Esophagus squamous epithelium (tissue), 5 donors: Measurements from ENCODE around the gene NDUFA13. TPM values are rescaled to one million over a fixed set of nuclear protein-coding genes. Genes with fewer than 3 reads are reported as not detected.

ENCODE experiments used
- DNase-seq: peaks from one replicate; lab custom pipeline; 2025; lab: John Stamatoyannopoulos, UW
- H3K27ac ChIP-seq, 4 donors: fragments of 200-600 bp; sonication (generic); one replicate each; pipeline ENCODE4 v1.5.1; 2016 to 2019; ENCODE audit warnings: mild to moderate bottlenecking in 1 of 4
- H3K27me3 ChIP-seq, 4 donors: fragments of 200-600 bp; sonication (generic); 1 replicate in 3 of 4; 2 replicates in 1 of 4; pipeline versions ENCODE4 v1.5.1 to v1.6.0; 2017 to 2021; ENCODE audit warnings: antibody characterized with exemption in 1 of 4
- H3K36me3 ChIP-seq, 3 donors: fragments of 200-600 bp; sonication (generic); one replicate each; pipeline ENCODE4 v1.5.1; 2016 to 2019
- H3K4me1 ChIP-seq, 3 donors: fragments of 200-600 bp; sonication (generic); one replicate each; pipeline ENCODE4 v1.5.1; 2017 to 2019
- H3K4me3 ChIP-seq, 4 donors: fragments of 200-600 bp; sonication (generic); 1 replicate in 3 of 4; 2 replicates in 1 of 4; pipeline ENCODE4 v1.5.1; 2016 to 2019; ENCODE audit warnings: mild to moderate bottlenecking in 2 of 4, moderate library complexity in 1 of 4
- H3K9me3 ChIP-seq, 3 donors: fragments of 200-600 bp; sonication (generic); one replicate each; pipeline ENCODE4 v1.5.1; 2016 to 2019
- POLR2A ChIP-seq, 4 donors: fragments of 450-650 bp; IDR thresholded peaks; one replicate each; pipeline ENCODE4 v1.6.1; 2017; ENCODE audit warnings: antibody characterized with exemption in 4 of 4, mild to moderate bottlenecking in 4 of 4, moderate library complexity in 3 of 4
- WGBS, 2 donors: methylation state at CpG; one replicate each; pipeline ENCODE4 v1.1.5; 2018; 5-methylcytosine and 5-hydroxymethylcytosine counted together
- intact Hi-C: fragments of 100-400 bp; cut with DNase I; formaldehyde crosslinking; loops from one replicate; pipeline ENCODE4 v1.15.0; 2022
- total RNA-seq, 4 donors: library from RNA; depleted of rRNA; stranded (reverse); fragments of >200 nt; gene quantifications; one replicate each; pipeline ENCODE4 v1.1.0, GENCODE V29; 2016
- TF ChIP-seq, protein P1 (sequence below), 6 experiments: fragments of 450-650 bp in 4 of 6; fragments of 200-600 bp in 2 of 6; sonication (generic) in 2 of 6; IDR thresholded peaks; one replicate each; pipeline ENCODE4 v1.5.1; 2016 to 2019; ENCODE audit warnings: antibody characterized with exemption in 6 of 6, mild to moderate bottlenecking in 4 of 6, moderate library complexity in 4 of 6
- donor health status: DM: yes; HTN: yes; CAD: no.

Gene NDUFA13
- total RNA-seq, 4 donors from 2014 or later: 44.6 to 88.7 (median 56.0) TPM

DNA sequence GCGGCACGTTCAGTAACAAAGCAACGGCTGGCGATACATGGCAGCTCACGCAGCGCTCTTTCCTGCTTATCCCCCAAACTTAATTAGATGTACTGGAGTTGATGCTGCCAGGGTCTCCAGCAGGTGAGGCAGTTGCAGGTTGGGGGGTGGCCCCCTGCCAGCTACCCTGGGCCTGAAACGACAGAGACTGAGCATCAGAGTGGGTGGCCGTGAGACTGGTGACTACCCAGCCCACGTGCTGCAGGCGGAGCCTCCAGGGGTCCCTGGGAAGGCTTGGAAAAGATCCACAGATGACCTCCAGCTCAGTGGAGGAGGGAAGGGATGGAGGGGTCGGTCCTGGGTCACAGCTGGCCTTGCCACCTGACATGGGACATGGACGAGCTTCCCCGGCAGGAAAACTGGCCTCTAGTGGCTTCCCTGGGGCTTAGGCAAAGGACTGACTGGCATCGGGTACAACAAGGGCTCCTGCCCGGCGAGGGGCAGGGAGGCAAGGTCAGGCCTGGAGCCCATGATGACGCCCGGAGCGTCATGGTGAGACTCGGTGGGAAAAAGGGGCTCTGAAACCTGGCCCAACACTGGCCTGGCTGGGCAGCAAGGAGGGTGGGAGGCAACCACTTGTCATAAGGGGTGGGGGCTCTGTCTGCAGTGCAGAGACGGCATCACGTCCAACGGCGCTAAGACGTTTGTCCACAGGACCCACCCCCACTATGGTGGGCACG lies 46.1 kb downstream of the NDUFA13 start:
- Histone ChIP-seq H3K36me3 (no peaks in the 10 kb centered on the region), H3K9me3 (no peaks in the 10 kb centered on the region), H3K27ac (no peak overlapping the region), H3K4me3 (no peak overlapping the region), H3K27me3 (no peaks in the 10 kb centered on the region), H3K4me1 (no peaks in the 10 kb centered on the region)
- 77 to 87% methylated on average over 9 to 13 of the region's 26 CpGs for WGBS, 2 donors
- DNase-seq: no peak
- intact Hi-C loops: no loop called here
- TF ChIP-seq, protein P1, sequence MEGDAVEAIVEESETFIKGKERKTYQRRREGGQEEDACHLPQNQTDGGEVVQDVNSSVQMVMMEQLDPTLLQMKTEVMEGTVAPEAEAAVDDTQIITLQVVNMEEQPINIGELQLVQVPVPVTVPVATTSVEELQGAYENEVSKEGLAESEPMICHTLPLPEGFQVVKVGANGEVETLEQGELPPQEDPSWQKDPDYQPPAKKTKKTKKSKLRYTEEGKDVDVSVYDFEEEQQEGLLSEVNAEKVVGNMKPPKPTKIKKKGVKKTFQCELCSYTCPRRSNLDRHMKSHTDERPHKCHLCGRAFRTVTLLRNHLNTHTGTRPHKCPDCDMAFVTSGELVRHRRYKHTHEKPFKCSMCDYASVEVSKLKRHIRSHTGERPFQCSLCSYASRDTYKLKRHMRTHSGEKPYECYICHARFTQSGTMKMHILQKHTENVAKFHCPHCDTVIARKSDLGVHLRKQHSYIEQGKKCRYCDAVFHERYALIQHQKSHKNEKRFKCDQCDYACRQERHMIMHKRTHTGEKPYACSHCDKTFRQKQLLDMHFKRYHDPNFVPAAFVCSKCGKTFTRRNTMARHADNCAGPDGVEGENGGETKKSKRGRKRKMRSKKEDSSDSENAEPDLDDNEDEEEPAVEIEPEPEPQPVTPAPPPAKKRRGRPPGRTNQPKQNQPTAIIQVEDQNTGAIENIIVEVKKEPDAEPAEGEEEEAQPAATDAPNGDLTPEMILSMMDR (IDR thresholded peaks at IDR 0.05): no peak
- TF ChIP-seq POLR2A (IDR thresholded peaks at IDR 0.05): no peak

DNA sequence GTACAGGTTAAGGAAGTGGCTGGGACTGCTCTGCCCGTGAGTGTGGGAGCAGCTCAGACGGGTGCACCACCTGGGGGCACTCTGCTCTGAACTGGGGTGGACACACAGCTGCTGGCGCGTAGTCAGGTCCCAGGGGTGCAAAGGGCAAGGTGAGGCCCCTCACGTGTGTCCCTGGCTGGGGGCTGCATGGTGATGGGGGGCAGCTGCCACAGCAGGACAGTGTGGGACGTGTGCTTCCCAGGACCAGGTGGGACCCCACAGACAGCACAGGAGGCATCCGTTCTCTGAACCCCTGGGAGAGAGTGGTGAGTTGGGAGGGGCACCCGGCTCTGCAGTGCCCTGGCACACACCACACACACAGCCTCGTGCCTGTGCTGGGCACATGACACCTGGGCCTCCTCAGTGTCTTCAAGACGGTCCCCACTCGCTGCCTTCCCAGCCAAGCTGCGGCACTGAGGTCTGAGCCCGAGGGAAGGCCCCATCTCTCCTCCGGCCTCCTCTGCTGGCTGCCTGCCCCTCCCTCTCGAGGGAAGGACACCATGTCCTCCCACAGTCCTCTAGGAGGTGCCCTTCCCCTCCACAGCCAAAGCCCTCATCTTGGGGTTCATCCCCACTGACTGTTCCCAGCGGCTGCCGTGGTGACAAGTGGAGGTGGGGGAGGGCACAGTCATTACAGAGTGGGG lies 46.8 kb downstream of the NDUFA13 start:
- TF ChIP-seq, protein P1 (IDR thresholded peaks at IDR 0.05): peak in 1 of 6 experiments; percentile 22
- no peak for TF ChIP-seq POLR2A (IDR thresholded peaks at IDR 0.05)
- Histone ChIP-seq H3K4me3 (no peak overlapping the region), H3K27me3 (no peaks in the 10 kb centered on the region), H3K9me3 (no peaks in the 10 kb centered on the region), H3K4me1 (no peaks in the 10 kb centered on the region), H3K36me3 (no peaks in the 10 kb centered on the region), H3K27ac (no peak overlapping the region)
- 77 to 90% methylated on average over 2 to 8 of the region's 17 CpGs for WGBS, 2 donors
- DNase-seq: no peak
- intact Hi-C loops: no loop called here

DNA sequence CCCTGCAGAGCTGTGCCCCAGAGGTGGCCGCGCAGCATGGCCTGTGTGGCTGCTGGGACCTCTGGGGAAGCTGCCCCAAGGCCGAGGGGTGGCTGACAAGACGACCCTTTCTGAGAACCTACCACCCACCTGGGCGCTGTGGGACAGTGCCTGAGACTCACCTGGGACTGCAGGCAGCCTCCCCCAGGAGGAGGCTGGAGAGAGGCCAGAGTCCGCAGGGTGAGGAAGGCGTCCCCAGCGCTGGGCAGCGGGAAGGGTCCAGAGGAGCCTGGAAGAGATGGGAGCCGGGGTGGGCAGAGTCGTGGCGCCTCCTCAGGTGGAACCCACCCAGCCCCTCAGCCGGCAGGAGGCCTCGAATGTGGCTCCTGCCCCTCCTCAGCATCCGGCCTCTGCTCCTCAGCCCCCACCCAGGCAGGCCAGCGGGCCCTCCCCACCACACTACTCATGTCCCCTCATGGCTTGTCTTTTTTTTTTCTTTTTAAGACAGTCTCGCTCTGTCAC lies 47.4 kb downstream of the NDUFA13 start:
- H3K27ac ChIP-seq: no peak overlapping the region
- no peak overlapping the region for H3K4me3 ChIP-seq
- WGBS, 2 donors: 91 to 95% methylated on average over 4 to 8 of the region's 17 CpGs
- H3K4me1 ChIP-seq: no peaks in the 10 kb centered on the region
- no peaks in the 10 kb centered on the region for H3K9me3 ChIP-seq
- intact Hi-C loops: no loop called here
- no peaks in the 10 kb centered on the region for H3K36me3 ChIP-seq
- H3K27me3 ChIP-seq: no peaks in the 10 kb centered on the region
- TF ChIP-seq, protein P1 (IDR thresholded peaks at IDR 0.05): no peak
- TF ChIP-seq POLR2A (IDR thresholded peaks at IDR 0.05): no peak
- no peak for DNase-seq

DNA sequence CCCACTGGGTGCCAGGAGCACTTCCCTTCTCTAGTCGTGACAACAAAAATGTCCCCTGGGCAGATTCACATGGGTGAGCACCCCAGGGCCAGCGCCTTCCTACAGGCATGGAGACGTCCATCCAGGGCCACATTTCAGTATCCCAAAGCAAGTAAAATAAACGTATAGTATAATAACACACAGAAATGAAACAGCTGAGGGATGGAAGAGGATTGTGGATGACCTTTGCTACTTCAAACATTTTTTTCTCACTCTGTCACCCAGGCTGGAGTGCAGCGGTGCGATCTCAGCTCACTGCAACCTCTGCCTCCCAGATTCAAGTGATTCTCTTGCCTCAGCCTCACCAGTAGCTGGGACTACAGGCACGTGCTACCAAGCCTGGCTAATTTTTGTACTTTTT lies 50.3 kb downstream of the NDUFA13 start:
- Histone ChIP-seq H3K9me3 (no peaks in the 10 kb centered on the region), H3K27ac (no peak overlapping the region), H3K4me3 (no peak overlapping the region), H3K36me3 (no peaks in the 10 kb centered on the region), H3K4me1 (no peaks in the 10 kb centered on the region), H3K27me3 (no peaks in the 10 kb centered on the region)
- no peak for TF ChIP-seq POLR2A (IDR thresholded peaks at IDR 0.05)
- TF ChIP-seq, protein P1 (IDR thresholded peaks at IDR 0.05): no peak
- DNase-seq: no peak
- intact Hi-C loops: no loop called here
- 55 to 79% methylated on average over 4 of the region's 7 CpGs for WGBS, 2 donors

DNA sequence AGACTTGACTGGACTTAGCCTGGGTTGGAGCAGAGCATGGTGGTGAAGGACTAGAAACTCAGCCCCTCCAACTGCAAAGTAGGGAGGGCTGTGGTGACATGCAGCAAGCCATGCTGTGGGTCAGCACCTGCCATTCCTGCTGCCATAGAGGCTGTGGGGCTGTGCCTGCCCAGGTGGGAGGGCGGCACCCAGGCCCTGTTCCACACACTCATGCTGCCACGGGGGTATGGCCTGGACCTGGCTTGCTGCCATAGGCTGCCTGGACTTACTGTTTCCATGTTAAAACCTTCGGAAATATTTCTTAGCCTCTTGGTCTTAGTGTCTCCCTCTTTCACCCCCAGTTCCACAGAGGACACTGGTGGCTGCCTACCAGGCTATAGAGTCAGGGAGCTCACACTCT lies 51.4 kb downstream of the NDUFA13 start:
- no peaks in the 10 kb centered on the region for H3K27me3 ChIP-seq
- H3K27ac ChIP-seq: no peak overlapping the region
- no peaks in the 10 kb centered on the region for H3K4me1 ChIP-seq
- intact Hi-C loops: no loop called here
- 60 to 80% methylated on average over 1 to 2 of the region's 3 CpGs for WGBS, 2 donors
- no peaks in the 10 kb centered on the region for H3K36me3 ChIP-seq
- no peak for DNase-seq
- TF ChIP-seq, protein P1 (IDR thresholded peaks at IDR 0.05): no peak
- no peak for TF ChIP-seq POLR2A (IDR thresholded peaks at IDR 0.05)
- H3K9me3 ChIP-seq: no peaks in the 10 kb centered on the region
- no peak overlapping the region for H3K4me3 ChIP-seq
